GM23338 (cell line): ENCODE data around the gene CGRRF1. TPM values are rescaled to one million over a fixed set of nuclear protein-coding genes. Genes with fewer than 3 reads are reported as not detected.

Source experiments
- ATAC-seq: fragments of 200-7000 bp; cut with Tn5 transposase; 3 replicates; pipeline ENCODE4 v1.9.1; 2020
- DNase-seq: peaks from one replicate; pipeline ENCODE4 v3.0.0-alpha.2; 2015; ENCODE audit warnings: low spot score
- H2AFZ ChIP-seq: fragments of 200-600 bp; sonication (generic); 2 replicates; pipeline ENCODE4 v1.8.0; 2016; ENCODE audit warnings: antibody characterized with exemption, mild to moderate bottlenecking, moderate library complexity
- H3F3A ChIP-seq: fragments of 200-600 bp; sonication (generic); replicated peaks from 2 replicates; pipeline ENCODE4 v1.8.0; 2017; ENCODE audit warnings: antibody characterized with exemption, mixed run types, low read depth
- H3K27ac ChIP-seq: fragments of 200-600 bp; sonication (generic); 2 replicates; pipeline ENCODE4 v1.6.1; 2016; ENCODE audit warnings: low read depth
- H3K27me3 ChIP-seq: fragments of 200-600 bp; sonication (generic); 2 replicates; pipeline ENCODE4 v1.8.0; 2016; ENCODE audit warnings: mild to moderate bottlenecking, mixed run types, moderate library complexity; ENCODE audit not compliant: insufficient read depth
- H3K36me3 ChIP-seq: fragments of 200-600 bp; sonication (generic); 2 replicates; pipeline ENCODE4 v1.8.0; 2016; ENCODE audit warnings: mild to moderate bottlenecking; ENCODE audit not compliant: insufficient read depth
- H3K4me1 ChIP-seq: fragments of 200-600 bp; sonication (generic); 2 replicates; pipeline ENCODE4 v1.8.0; 2016; ENCODE audit warnings: mild to moderate bottlenecking, moderate library complexity; ENCODE audit not compliant: insufficient read depth
- H3K4me2 ChIP-seq: fragments of 200-600 bp; sonication (generic); 2 replicates; pipeline ENCODE4 v1.7.1; 2017; ENCODE audit warnings: mixed run types
- H3K4me3 ChIP-seq: fragments of 200-600 bp; sonication (generic); 2 replicates; pipeline ENCODE4 v1.6.1; 2016; ENCODE audit warnings: mixed run types
- H3K79me2 ChIP-seq: fragments of 200-600 bp; sonication (generic); replicated peaks from 2 replicates; pipeline ENCODE4 v1.8.0; 2017; ENCODE audit warnings: mild to moderate bottlenecking; ENCODE audit not compliant: insufficient read depth
- H3K9me2 ChIP-seq: fragments of 200-600 bp; sonication (generic); 2 replicates; pipeline ENCODE4 v1.8.0; 2017; ENCODE audit not compliant: insufficient read depth
- H4K20me1 ChIP-seq: fragments of 200-600 bp; sonication (generic); replicated peaks from 2 replicates; pipeline ENCODE4 v1.8.0; 2017; ENCODE audit warnings: mild to moderate bottlenecking; ENCODE audit not compliant: insufficient read depth
- H3K27ac Mint-ChIP-seq: 2 replicates; pipeline ENCODE4 v1.8.0; 2020; ENCODE audit warnings: inconsistent platforms, mild to moderate bottlenecking, moderate library complexity, mixed read lengths
- H3K27me3 Mint-ChIP-seq: 3 replicates; pipeline ENCODE4 v1.8.0; 2022; ENCODE audit warnings: low read depth, mild to moderate bottlenecking, moderate library complexity, mixed read lengths, inconsistent platforms; ENCODE audit not compliant: insufficient read depth, poor library complexity
- H3K36me3 Mint-ChIP-seq: 3 replicates; pipeline ENCODE4 v1.8.0; 2021; ENCODE audit warnings: low read depth, mild to moderate bottlenecking, inconsistent platforms, moderate library complexity, mixed read lengths
- H3K4me1 Mint-ChIP-seq: 3 replicates; pipeline ENCODE4 v1.8.0; 2020; ENCODE audit warnings: mild to moderate bottlenecking, inconsistent platforms, mixed read lengths
- H3K4me3 Mint-ChIP-seq: 3 replicates; pipeline ENCODE4 v1.8.0; 2021; ENCODE audit warnings: moderate library complexity, mild to moderate bottlenecking, inconsistent platforms, mixed read lengths
- H3K9me3 Mint-ChIP-seq: 3 replicates; pipeline ENCODE4 v1.8.0; 2020; ENCODE audit warnings: moderate library complexity, mild to moderate bottlenecking, inconsistent platforms, mixed read lengths
- CREB1 ChIP-seq: fragments of 250-450 bp; sonication (Bioruptor Pico); IDR thresholded peaks from 2 replicates; pipeline ENCODE4 v1.5.0; 2020; ENCODE audit warnings: low read depth, mild to moderate bottlenecking, moderate library complexity
- CTCF ChIP-seq, 2 experiments: fragments of 200-600 bp in 1 of 2; sonication (generic) in 1 of 2; conservative IDR thresholded peaks; 2 replicates each; pipeline versions ENCODE4 v1.5.1 to v1.6.1; 2016 to 2017; ENCODE audit warnings: antibody characterized with exemption in 2 of 2, low read depth in 2 of 2, mild to moderate bottlenecking in 2 of 2, moderate library complexity in 1 of 2
- JUNB ChIP-seq: IDR thresholded peaks from one replicate; pipeline ENCODE4 v1.6.1; 2016; ENCODE audit warnings: antibody characterized with exemption; ENCODE audit not compliant: unreplicated experiment
- NANOG ChIP-seq: IDR thresholded peaks from 2 replicates; pipeline ENCODE4 v1.6.1; 2016; ENCODE audit warnings: antibody characterized with exemption, borderline replicate concordance
- POLR2AphosphoS5 ChIP-seq: IDR thresholded peaks from 2 replicates; pipeline ENCODE4 v1.6.1; 2016; ENCODE audit warnings: antibody characterized with exemption, low read depth
- REST ChIP-seq: IDR thresholded peaks from one replicate; pipeline ENCODE4 v1.6.1; 2018; ENCODE audit warnings: antibody characterized with exemption; ENCODE audit not compliant: unreplicated experiment
- STAT1 ChIP-seq: IDR thresholded peaks from one replicate; pipeline ENCODE4 v1.6.1; 2016; ENCODE audit warnings: antibody characterized with exemption; ENCODE audit not compliant: unreplicated experiment
- ZNF114 ChIP-seq: fragments of 250-450 bp; sonication (Bioruptor Pico); IDR thresholded peaks from 2 replicates; pipeline ENCODE4 v1.5.0; 2020; ENCODE audit warnings: mild to moderate bottlenecking, moderate library complexity
- ZNF462 ChIP-seq: fragments of 250-450 bp; sonication (Bioruptor Pico); IDR thresholded peaks from 2 replicates; pipeline ENCODE4 v1.5.0; 2020; ENCODE audit warnings: mild to moderate bottlenecking, moderate library complexity
- polyA plus RNA-seq: library from polyadenylated mRNA; unstranded; fragments of >200 nt; fragmentation: Nextera tagmentation; extraction: Ambion mirVana; gene quantifications from 2 replicates; pipeline ENCODE4 v1.2.1, GENCODE V29; 2016
- total RNA-seq: library from RNA; depleted of rRNA; stranded (reverse); fragments of >200 nt; shearing (Covaris generic); gene quantifications from 2 replicates; pipeline ENCODE4 v1.2.3, GENCODE V29; 2014

CGRRF1 gene
- total and polyA plus RNA-seq, 2 experiments from 2014 or later, result 18.8 to 28.3 TPM

GRCh38 chr14:54489318-54489683 is 20.4 kb upstream of the CGRRF1 start:
- H3K9me3 Mint-ChIP-seq, result no peaks in the 10 kb centered on the region; the same call in 2 of the 3 replicates
- peaks cover 20% of the 10 kb centered on the region for H3K27me3 Mint-ChIP-seq
- no peaks in the 10 kb centered on the region for H3K9me2 ChIP-seq
- H3K36me3 ChIP-seq, result no peaks in the 10 kb centered on the region
- 0 out of 2 replicates have a peak, but pooled peaks cover 5% of the 10 kb centered on the region for H3F3A ChIP-seq
- peak overlapping the region; percentile 99 for H3K27ac ChIP-seq
- peaks cover 41% of the 10 kb centered on the region for H3K4me1 Mint-ChIP-seq
- peak overlapping the region; percentile 94; the same call in 1 of the 2 replicates for H2AFZ ChIP-seq
- H3K36me3 Mint-ChIP-seq, result peaks cover 8% of the 10 kb centered on the region; the same call in 2 of the 3 replicates
- DNase-seq, result no peak
- H4K20me1 ChIP-seq, result 0 out of 2 replicates have a peak, but pooled peaks cover 4% of the 10 kb centered on the region
- peak overlapping the region; percentile 91 for H3K27ac Mint-ChIP-seq
- H3K4me3 Mint-ChIP-seq, result peak overlapping the region; percentile 81
- peak overlapping the region; percentile 61 for H3K4me3 ChIP-seq
- H3K4me1 ChIP-seq, result peaks cover 24% of the 10 kb centered on the region
- peak overlapping the region; percentile 80 for H3K4me2 ChIP-seq
- no peaks in the 10 kb centered on the region for H3K27me3 ChIP-seq
- ATAC-seq, result no peak; the same call in 2 of the 3 replicates
- peaks cover 40% of the 10 kb centered on the region for H3K79me2 ChIP-seq
- TF ChIP-seq REST (no peak), ZNF114 (CRISPR knock-in tag) (no peak), POLR2AphosphoS5 (no peak), CTCF (conservative IDR thresholded peaks at IDR 0.05; ENCODE audit: low read depth in 2 of 2) (no peak), STAT1 (no peak), CREB1 (CRISPR knock-in tag) (no peak)

GRCh38 chr14:54489731-54490444 is 19.8 kb upstream of the CGRRF1 start:
- Mint-ChIP-seq H3K27ac (peak overlapping the region; percentile 91), H3K27me3 (peaks cover 20% of the 10 kb centered on the region), H3K4me3 (peak overlapping the region; percentile 81), H3K4me1 (peaks cover 41% of the 10 kb centered on the region), H3K36me3 (peaks cover 8% of the 10 kb centered on the region; the same call in 2 of the 3 replicates), H3K9me3 (no peaks in the 10 kb centered on the region; the same call in 2 of the 3 replicates)
- Histone ChIP-seq H3K4me1 (peaks cover 24% of the 10 kb centered on the region), H2AFZ (peak overlapping the region; percentile 94; the same call in 1 of the 2 replicates), H3K27ac (peak overlapping the region; percentile 99), H3K79me2 (peaks cover 34% of the 10 kb centered on the region), H3K36me3 (no peaks in the 10 kb centered on the region), H3K4me3 (peak overlapping the region; percentile 61), H3K9me2 (no peaks in the 10 kb centered on the region), H3K4me2 (peak overlapping the region; percentile 80), H4K20me1 (no peaks in the 10 kb centered on the region), H3F3A (0 out of 2 replicates have a peak, but pooled peaks cover 5% of the 10 kb centered on the region), H3K27me3 (no peaks in the 10 kb centered on the region)
- no peak for ATAC-seq
- DNase-seq, result no peak
- TF ChIP-seq STAT1, result no peak
- TF ChIP-seq NANOG, result no peak
- no peak for TF ChIP-seq ZNF114 (CRISPR knock-in tag)
- TF ChIP-seq ZNF462 (CRISPR knock-in tag), result no peak
- TF ChIP-seq JUNB, result no peak
